Calu3 (cell line): Measurements from ENCODE around the gene MBD5. TPM values are rescaled to one million over a fixed set of nuclear protein-coding genes. Genes with fewer than 3 reads are reported as not detected.

Source experiments
- BruUV-seq: library from RNA; stranded (reverse); fragments of 400-500 nt; replicated peaks from 2 replicates; lab custom pipeline; 2021; lab: Mats Ljungman, UMichigan
- CTCF ChIA-PET: fragments of 300-600 bp; sonication (Branson Sonifier 250); formaldehyde crosslinking; loops from one replicate; lab custom pipeline; 2022; ENCODE audit warnings: antibody characterized with exemption; lab: Charles Lee
- DNase-seq: peaks from one replicate; pipeline ENCODE4 v3.0.0; 2022
- H3K27ac Mint-ChIP-seq: one replicate; pipeline ENCODE4 v1.8.0; 2022; ENCODE audit warnings: mixed read lengths; ENCODE audit not compliant: unreplicated experiment
- H3K27me3 Mint-ChIP-seq: one replicate; pipeline ENCODE4 v1.8.0; 2022; ENCODE audit warnings: mixed read lengths; ENCODE audit not compliant: unreplicated experiment
- H3K36me3 Mint-ChIP-seq: one replicate; pipeline ENCODE4 v1.8.0; 2022; ENCODE audit warnings: mild to moderate bottlenecking, moderate library complexity, mixed read lengths; ENCODE audit not compliant: insufficient read depth, unreplicated experiment
- H3K4me1 Mint-ChIP-seq: one replicate; pipeline ENCODE4 v1.8.0; 2022; ENCODE audit warnings: mild to moderate bottlenecking, low read depth, mixed read lengths; ENCODE audit not compliant: unreplicated experiment
- H3K4me3 Mint-ChIP-seq: one replicate; pipeline ENCODE4 v1.8.0; 2022; ENCODE audit warnings: mild to moderate bottlenecking, low read depth, moderate library complexity, mixed read lengths; ENCODE audit not compliant: unreplicated experiment
- H3K9me3 Mint-ChIP-seq: one replicate; pipeline ENCODE4 v1.8.0; 2022; ENCODE audit warnings: low read depth, mixed read lengths; ENCODE audit not compliant: unreplicated experiment
- CTCF ChIP-seq: fragments of 200-600 bp; IDR thresholded peaks from one replicate; pipeline ENCODE4 v1.8.0; 2022; ENCODE audit warnings: antibody characterized with exemption; ENCODE audit not compliant: unreplicated experiment
- intact Hi-C: fragments of 100-400 bp; cut with micrococcal nuclease; formaldehyde crosslinking; loops from one replicate; pipeline ENCODE4 v1.10.0; 2022; ENCODE audit not compliant: unreplicated experiment
- total RNA-seq: library from RNA; stranded (reverse); gene quantifications from 2 replicates; pipeline ENCODE4 v1.2.3, GENCODE V29; 2022

MBD5 gene
- total RNA-seq, 1 experiment from 2014 or later, result 36.4 TPM

GRCh38 chr2:148555622-148556294 is 534.9 kb downstream of the MBD5 start:
- no peak for TF ChIP-seq CTCF
- Mint-ChIP-seq H3K36me3 (no peaks in the 10 kb centered on the region), H3K4me3 (no peak overlapping the region), H3K27me3 (peaks cover 22% of the 10 kb centered on the region), H3K4me1 (no peaks in the 10 kb centered on the region), H3K27ac (no peak overlapping the region), H3K9me3 (peaks cover 4% of the 10 kb centered on the region)
- intact Hi-C loops, result no loop called here
- CTCF ChIA-PET, result interaction anchor here (1.0 kb wide), 1 partner anchor 9 kb away, joined by 3 read pairs; no protein-coding TSS in a partner anchor
- no TSS peak for BruUV-seq
- DNase-seq, result no peak

GRCh38 chr2:148557844-148558436 is 537.0 kb downstream of the MBD5 start:
- H3K27ac Mint-ChIP-seq, result no peak overlapping the region
- H3K9me3 Mint-ChIP-seq, result peaks cover 4% of the 10 kb centered on the region
- H3K4me3 Mint-ChIP-seq, result no peak overlapping the region
- DNase-seq, result no peak
- H3K4me1 Mint-ChIP-seq, result no peaks in the 10 kb centered on the region
- no peak for TF ChIP-seq CTCF
- BruUV-seq, result no TSS peak
- CTCF ChIA-PET, result no interaction called here
- H3K27me3 Mint-ChIP-seq, result peaks cover 34% of the 10 kb centered on the region
- no peaks in the 10 kb centered on the region for H3K36me3 Mint-ChIP-seq
- intact Hi-C loops, result no loop called here

DNA sequence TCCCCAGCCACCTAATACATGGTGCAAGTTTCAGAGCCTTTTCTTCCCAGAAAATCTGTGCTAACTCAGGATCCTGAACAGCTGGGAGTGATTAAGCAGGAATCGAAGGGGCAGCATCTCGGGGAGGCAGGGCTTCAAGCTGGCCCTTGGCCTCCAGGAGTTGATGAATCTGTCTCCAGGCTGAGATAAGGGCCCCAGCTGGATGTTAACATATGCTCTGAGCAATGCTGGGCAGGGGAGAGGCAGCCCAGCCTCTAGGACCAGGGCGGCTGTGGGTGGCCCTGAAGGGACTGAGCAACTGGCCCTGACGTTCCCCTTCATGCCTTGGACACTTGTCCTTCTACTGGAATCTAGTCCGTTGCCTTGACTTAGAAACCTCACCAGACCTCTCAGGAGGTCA is 539.6 kb downstream of the MBD5 start:
- H3K27ac Mint-ChIP-seq, result no peak overlapping the region
- peaks cover 4% of the 10 kb centered on the region for H3K9me3 Mint-ChIP-seq
- no peak overlapping the region for H3K4me3 Mint-ChIP-seq
- intact Hi-C loops, result no loop called here
- DNase-seq, result no peak
- TF ChIP-seq CTCF, result no peak
- peaks cover 34% of the 10 kb centered on the region for H3K27me3 Mint-ChIP-seq
- H3K36me3 Mint-ChIP-seq, result no peaks in the 10 kb centered on the region
- CTCF ChIA-PET, result no interaction called here
- BruUV-seq, result no TSS peak
- no peaks in the 10 kb centered on the region for H3K4me1 Mint-ChIP-seq

DNA sequence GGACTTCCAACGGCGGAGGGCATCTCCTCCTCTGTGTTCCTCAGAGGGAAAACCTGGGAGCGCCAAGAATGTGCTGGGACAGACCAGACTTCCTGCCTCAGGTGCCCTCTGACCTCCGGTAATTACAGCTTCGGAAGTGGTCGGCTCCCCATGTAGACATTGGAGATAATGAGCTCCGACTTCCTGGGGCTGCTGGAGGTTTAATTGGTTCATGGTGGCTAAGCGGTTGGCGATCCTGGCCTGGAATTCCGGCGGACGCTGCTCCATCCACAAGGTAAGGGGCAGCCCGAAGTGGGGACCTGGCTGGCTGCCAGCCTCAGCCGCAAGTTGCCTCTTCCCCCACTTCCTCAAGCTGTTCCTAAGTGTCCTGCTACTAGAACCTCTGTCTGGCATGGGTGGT is 540.5 kb downstream of the MBD5 start:
- intact Hi-C loops, result no loop called here
- CTCF ChIA-PET, result no interaction called here
- TF ChIP-seq CTCF, result no peak
- Mint-ChIP-seq H3K27me3 (peaks cover 35% of the 10 kb centered on the region), H3K9me3 (peaks cover 4% of the 10 kb centered on the region), H3K27ac (no peak overlapping the region), H3K4me3 (no peak overlapping the region), H3K4me1 (no peaks in the 10 kb centered on the region), H3K36me3 (no peaks in the 10 kb centered on the region)
- DNase-seq, result no peak
- no TSS peak for BruUV-seq
